ENCODE data around the gene RNF212.

DNA sequence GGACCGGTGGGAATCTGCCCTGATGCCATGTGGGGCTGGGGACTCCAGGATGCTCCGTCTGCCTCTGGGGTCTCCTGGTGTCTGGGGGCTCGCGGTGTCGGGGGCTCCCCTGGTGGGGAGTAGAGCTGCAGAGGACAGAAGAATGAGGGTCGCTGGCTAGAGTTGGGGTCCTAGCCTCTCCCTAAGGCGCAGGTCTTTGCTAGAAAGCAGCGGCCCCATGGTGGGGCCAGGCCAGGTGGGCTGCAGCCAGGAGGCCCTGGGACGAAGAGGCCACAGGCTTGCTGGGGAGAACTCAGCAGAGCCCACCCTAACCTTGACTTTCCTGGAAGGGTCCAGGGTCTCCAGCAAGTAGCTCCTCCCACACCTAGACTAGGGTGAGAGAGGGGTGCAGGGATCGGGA is 80.5 kb downstream of the RNF212 start:
- TF ChIP-seq, protein P1, sequence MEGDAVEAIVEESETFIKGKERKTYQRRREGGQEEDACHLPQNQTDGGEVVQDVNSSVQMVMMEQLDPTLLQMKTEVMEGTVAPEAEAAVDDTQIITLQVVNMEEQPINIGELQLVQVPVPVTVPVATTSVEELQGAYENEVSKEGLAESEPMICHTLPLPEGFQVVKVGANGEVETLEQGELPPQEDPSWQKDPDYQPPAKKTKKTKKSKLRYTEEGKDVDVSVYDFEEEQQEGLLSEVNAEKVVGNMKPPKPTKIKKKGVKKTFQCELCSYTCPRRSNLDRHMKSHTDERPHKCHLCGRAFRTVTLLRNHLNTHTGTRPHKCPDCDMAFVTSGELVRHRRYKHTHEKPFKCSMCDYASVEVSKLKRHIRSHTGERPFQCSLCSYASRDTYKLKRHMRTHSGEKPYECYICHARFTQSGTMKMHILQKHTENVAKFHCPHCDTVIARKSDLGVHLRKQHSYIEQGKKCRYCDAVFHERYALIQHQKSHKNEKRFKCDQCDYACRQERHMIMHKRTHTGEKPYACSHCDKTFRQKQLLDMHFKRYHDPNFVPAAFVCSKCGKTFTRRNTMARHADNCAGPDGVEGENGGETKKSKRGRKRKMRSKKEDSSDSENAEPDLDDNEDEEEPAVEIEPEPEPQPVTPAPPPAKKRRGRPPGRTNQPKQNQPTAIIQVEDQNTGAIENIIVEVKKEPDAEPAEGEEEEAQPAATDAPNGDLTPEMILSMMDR (IDR thresholded peaks at IDR 0.05), result no peak
- no peak for TF ChIP-seq POLR2A (IDR thresholded peaks at IDR 0.05)

Measured in thyroid gland (tissue), 4 donors.